SK-MEL-5 (cell line): ENCODE measurements around the gene ZNF580. TPM values are rescaled to one million over a fixed set of nuclear protein-coding genes. Genes with fewer than 3 reads are reported as not detected.
A peak's percentile ranks its signal among the peaks of the same experiment; 100 is the strongest.

Experiments
- DNase-seq: peaks from one replicate; pipeline ENCODE4 v3.0.0-alpha.2; 2016; ENCODE audit warnings: low read depth, low spot score
- in situ Hi-C: cut with HindIII; loops from 2 replicates; pipeline ENCODE4 v1.10.0; 2016; ENCODE audit warnings: low sequenced_read_pairs, high pct_unique_total_duplicates, low pct_unique_long_range_greater_than_20kb
- total RNA-seq: library from RNA; depleted of rRNA; stranded (reverse); fragments of >200 nt; shearing (Covaris generic); gene quantifications from 2 replicates; pipeline ENCODE4 v1.2.3, GENCODE V29; 2014

Gene ZNF580
- total RNA-seq, 1 experiment from 2014 or later, result 4.0 TPM

GRCh38 chr19:55603581-55604292, 37.1 kb upstream of the ZNF580 start:
- no peak for DNase-seq
- in situ Hi-C loops, result no loop called here

GRCh38 chr19:55605207-55605636, 35.6 kb upstream of the ZNF580 start:
- peak; percentile 97 for DNase-seq
- in situ Hi-C loops, result no loop called here

DNA sequence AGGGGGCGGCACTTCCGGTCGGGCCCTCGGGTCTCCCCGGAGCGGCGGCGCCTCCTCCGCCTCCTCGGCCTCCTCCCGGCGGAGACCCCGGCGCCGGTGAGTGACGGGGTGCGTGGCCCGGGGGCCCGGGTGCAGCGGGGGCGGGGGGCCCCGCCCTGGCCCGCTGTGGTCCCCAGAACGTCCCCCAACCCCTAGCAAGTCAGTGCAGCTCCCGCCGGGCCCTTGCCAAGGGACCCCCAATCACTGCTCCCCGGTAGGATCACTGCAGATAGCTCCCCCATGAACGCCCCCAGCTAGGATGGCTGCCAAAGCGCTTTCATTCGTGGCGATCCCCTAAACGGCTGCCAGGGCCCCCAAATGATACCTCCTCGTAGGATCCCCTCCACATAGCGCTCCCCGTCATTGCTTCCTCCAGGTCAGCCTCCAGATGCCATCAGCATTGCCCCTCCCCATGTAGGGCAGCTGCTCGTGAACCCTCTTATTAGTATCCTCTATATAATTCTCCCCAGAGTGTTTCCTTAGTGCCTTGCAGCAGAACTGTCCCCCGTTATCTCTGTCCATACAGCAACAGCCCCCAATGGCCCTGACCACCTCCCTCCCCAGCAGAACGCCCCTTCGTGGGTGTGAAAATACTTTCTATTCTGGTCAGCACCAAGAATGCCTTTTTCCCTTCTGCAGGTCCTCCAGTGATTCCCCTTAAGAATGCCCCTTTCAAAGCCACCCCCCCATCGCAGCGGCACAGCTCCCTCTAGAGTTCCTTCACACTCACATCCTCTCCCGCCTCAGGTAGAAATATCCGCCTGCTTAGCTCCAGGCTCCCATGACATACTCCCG, 34.9 kb upstream of the ZNF580 start, which contains the start of gene ZNF865:
Gene ZNF865, plus strand, starts transcription at position 11 of the 834 bp plus-strand sequence. CDS start 7,972 bp downstream, outside the sequence.
- DNase-seq, result peak; percentile 82
- in situ Hi-C loops, result no loop called here

DNA sequence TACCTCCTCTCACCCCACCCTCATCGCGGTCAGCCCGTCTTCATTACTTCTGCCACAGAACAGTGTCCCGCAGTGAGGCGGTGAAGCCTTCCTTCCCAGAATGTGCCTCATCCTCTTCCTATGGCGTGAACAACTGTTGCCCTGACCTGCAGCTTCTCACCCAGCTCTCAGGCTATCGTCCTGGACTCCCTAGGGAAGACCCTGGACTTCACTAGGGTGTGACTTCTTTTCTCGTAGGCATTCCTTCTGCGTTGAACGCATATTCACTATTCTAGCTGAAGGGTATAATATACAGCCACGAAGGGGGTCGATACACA, 34.4 kb upstream of the ZNF580 start:
- DNase-seq, result no peak
- in situ Hi-C loops, result no loop called here

- DNase-seq, result no peak
- in situ Hi-C loops, result no loop called here
These were observed 34.0 kb upstream of the ZNF580 start for GRCh38 chr19:55606817-55607216.

- DNase-seq, result no peak
- in situ Hi-C loops, result no loop called here
These were observed 31.5 kb upstream of the ZNF580 start for GRCh38 chr19:55609326-55609725.

DNA sequence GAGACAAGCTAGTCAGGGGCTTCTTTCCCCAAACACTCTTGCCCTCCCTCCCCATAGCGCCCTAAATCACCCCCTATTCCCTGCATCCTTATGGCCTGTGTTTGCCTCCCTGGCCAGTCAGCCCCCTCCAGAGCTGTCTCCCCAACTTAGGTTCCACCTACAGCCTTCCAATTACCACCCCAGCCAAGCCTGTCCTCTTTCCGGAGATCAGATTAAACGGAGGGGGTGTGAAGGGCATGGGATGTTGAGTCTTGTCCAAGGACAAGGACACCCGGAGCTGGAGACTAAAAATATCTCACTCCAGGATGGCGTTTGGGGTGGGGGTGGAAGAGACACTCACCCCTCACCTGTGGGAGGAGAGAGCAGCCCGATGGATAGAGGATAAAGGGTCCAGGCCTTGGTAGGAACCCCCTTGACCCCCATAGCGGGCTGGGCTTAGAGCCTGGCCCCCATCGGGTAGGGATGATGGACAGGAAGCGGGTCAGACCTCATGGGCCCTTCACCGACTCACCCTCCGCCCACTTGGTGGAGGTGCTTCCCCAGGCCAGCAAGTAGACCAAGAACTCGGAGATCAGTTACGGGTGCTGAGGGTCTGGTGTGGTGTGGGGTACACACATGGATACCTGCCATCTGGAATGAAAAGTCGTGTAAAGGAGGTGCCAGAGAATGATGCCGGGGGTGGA, 29.4 kb upstream of the ZNF580 start:
- no peak for DNase-seq
- in situ Hi-C loops, result no loop called here

GRCh38 chr19:55611983-55612645, 28.7 kb upstream of the ZNF580 start:
- in situ Hi-C loops, result no loop called here

DNA sequence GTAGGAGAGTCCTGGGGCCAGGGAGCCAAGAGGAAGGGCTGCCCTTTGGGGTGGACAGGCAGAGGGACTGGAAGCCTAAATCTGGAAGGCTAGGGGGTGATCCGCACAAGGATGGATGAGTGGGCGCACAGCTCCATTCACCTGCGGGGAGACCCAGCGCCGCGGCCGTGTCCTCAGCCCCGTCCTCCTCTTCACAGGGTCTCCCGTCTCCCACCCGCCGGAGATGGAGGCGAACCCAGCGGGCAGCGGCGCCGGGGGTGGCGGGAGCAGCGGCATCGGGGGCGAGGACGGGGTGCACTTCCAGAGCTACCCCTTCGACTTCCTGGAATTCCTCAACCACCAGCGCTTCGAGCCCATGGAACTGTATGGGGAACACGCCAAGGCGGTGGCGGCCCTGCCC, 27.4 kb upstream of the ZNF580 start:
- in situ Hi-C loops, result no loop called here
- DNase-seq, result no peak

More at GRCh38 chr19:55611983-55612645, 28.7 kb upstream of the ZNF580 start:
- no peak for DNase-seq

- in situ Hi-C loops, result no loop called here
These were observed 26.7 kb upstream of the ZNF580 start for GRCh38 chr19:55613930-55614710.

GRCh38 chr19:55614711-55615542, 25.9 kb upstream of the ZNF580 start:
- in situ Hi-C loops, result no loop called here
- DNase-seq, result no peak

More at GRCh38 chr19:55613930-55614710, 26.7 kb upstream of the ZNF580 start:
- DNase-seq, result no peak

GRCh38 chr19:55615543-55616394, 25.0 kb upstream of the ZNF580 start:
- in situ Hi-C loops, result no loop called here
- no peak for DNase-seq

DNA sequence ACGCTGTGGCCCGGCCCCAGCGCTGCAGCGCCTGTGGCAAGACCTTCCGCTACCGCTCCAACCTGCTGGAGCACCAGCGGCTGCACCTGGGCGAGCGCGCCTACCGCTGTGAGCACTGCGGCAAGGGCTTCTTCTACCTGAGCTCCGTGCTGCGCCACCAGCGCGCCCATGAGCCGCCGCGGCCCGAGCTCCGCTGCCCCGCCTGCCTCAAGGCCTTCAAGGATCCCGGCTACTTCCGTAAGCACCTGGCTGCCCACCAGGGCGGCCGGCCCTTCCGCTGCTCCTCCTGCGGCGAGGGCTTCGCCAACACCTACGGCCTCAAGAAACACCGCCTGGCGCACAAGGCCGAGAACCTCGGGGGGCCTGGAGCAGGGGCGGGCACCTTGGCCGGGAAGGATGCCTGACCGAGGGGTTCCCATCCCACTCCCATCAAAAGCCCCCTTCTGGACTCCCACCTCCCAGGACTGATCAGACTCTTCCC, 24.4 kb upstream of the ZNF580 start:
- DNase-seq, result no peak
- in situ Hi-C loops, result no loop called here

DNA sequence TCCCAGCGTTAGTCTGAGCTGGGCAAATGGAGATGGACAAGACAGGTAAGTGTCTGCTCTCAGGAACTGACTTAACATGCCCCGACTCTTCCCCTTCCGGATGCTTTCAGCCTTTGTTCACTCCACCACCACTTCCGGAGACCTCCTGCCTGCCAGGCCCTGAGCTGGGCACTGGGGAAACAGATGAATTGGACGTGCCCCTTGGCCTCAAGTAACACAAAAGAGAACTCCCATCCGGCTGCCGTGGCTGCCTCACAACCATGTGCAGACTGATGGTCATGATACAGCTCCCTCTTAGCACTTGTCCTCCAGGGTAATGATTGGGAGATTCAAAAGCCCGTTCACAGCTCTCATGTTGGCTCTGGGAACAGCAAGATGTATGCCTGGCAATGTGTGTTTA, 23.4 kb upstream of the ZNF580 start:
- no peak for DNase-seq
- in situ Hi-C loops, result no loop called here

DNA sequence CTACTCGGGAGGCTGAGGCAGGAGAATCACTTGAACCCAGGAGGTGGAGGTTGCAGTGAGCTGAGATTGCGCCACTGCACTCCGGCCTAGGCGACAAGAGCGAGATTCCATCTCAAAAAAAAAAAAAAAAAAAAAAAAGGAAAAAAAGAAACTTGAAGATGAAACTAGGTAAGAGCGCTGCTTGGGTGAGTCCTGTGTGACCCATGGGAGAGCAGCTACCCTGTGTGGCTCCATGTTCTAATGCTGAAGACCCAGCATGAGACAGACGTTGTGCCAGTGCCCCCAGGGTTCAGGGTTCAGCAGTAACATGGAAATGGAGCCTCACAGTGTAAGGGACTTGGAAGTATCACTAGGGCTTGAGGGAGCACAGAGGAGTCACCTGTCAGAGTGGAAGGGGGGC, 22.4 kb upstream of the ZNF580 start:
- no peak for DNase-seq
- in situ Hi-C loops, result no loop called here
